Esophagus muscularis mucosa (tissue), 4 donors: ENCODE results near the gene NOS3. TPM values are rescaled to one million over a fixed set of nuclear protein-coding genes. Genes with fewer than 3 reads are reported as not detected.
"Not testable (repeated sequence)": the region's sequence is repeated elsewhere in the genome, so short reads cannot be mapped to it uniquely, and the experiment has no call there.

ENCODE experiments used
- DNase-seq: peaks from one replicate; pipeline ENCODE4 v3.0.0-alpha.2; 2017; ENCODE audit errors: extremely low spot score
- H3K27ac ChIP-seq, 4 donors: fragments of 200-600 bp; sonication (generic); replicated peaks in 1 of 4; 1 replicate in 3 of 4; 2 replicates in 1 of 4; pipeline ENCODE4 v1.5.1; 2016 to 2019; ENCODE audit warnings: mild to moderate bottlenecking in 1 of 4
- H3K27me3 ChIP-seq, 4 donors: fragments of 200-600 bp; sonication (generic); one replicate each; pipeline versions ENCODE4 v1.5.1 to v1.6.0; 2016 to 2019
- H3K36me3 ChIP-seq, 4 donors: fragments of 200-600 bp; sonication (generic); one replicate each; pipeline ENCODE4 v1.5.1; 2016 to 2019
- H3K4me1 ChIP-seq, 4 donors: fragments of 200-600 bp; sonication (generic); one replicate each; pipeline ENCODE4 v1.5.1; 2016 to 2019
- H3K4me3 ChIP-seq, 4 donors: fragments of 200-600 bp; sonication (generic); 1 replicate in 2 of 4; 2 replicates in 2 of 4; pipeline ENCODE4 v1.5.1; 2016 to 2019; ENCODE audit warnings: mild to moderate bottlenecking in 4 of 4, moderate library complexity in 1 of 4
- H3K9me3 ChIP-seq, 4 donors: fragments of 200-600 bp; sonication (generic); 1 replicate in 3 of 4; 2 replicates in 1 of 4; pipeline ENCODE4 v1.5.1; 2016 to 2019
- CTCF ChIP-seq, 3 experiments: fragments of 200-600 bp in 2 of 3; fragments of 450-650 bp in 1 of 3; sonication (generic) in 2 of 3; IDR thresholded peaks; one replicate each; pipeline ENCODE4 v1.5.1; 2017 to 2019; ENCODE audit warnings: antibody characterized with exemption in 3 of 3, mild to moderate bottlenecking in 2 of 3, moderate library complexity in 1 of 3
- EP300 ChIP-seq: sonication (generic); formaldehyde crosslinking; IDR thresholded peaks from one replicate; pipeline ENCODE4 v1.6.1; 2017; ENCODE audit warnings: antibody characterized with exemption
- POLR2A ChIP-seq: fragments of 450-650 bp; IDR thresholded peaks from one replicate; pipeline ENCODE4 v1.6.1; 2017; ENCODE audit warnings: antibody characterized with exemption, moderate library complexity, mild to moderate bottlenecking, low read depth
- POLR2AphosphoS5 ChIP-seq, 2 donors: sonication (generic); formaldehyde crosslinking; IDR thresholded peaks; one replicate each; pipeline ENCODE4 v1.6.1; 2017; ENCODE audit warnings: antibody characterized with exemption in 2 of 2
- WGBS: methylation state at CpG from one replicate; pipeline ENCODE4 v1.1.5; 2018; 5-methylcytosine and 5-hydroxymethylcytosine counted together
- intact Hi-C: fragments of 100-400 bp; cut with DNase I; formaldehyde crosslinking; loops from one replicate; pipeline ENCODE4 v1.15.1; 2023
- total RNA-seq, 4 donors: library from RNA; depleted of rRNA; stranded (reverse); fragments of >200 nt; gene quantifications; one replicate each; pipeline versions ENCODE4 v1.1.0 to v1.2.1, GENCODE V29; 2016

NOS3 gene
- total RNA-seq, 4 donors from 2014 or later: 3.7 to 20.2 (median 16.2) TPM

GRCh38 chr7:151010307-151011096, 19.7 kb downstream of the NOS3 start:
- H3K9me3 ChIP-seq: no peaks in the 10 kb centered on the region
- intact Hi-C loops: loop anchor here (10.0 kb wide), 1 partner anchor 236 kb away; no protein-coding TSS in a partner anchor
- no peak overlapping the region for H3K27ac ChIP-seq
- no peak for DNase-seq
- peaks cover 0 to 41% (median 2%) of the 10 kb centered on the region in 4 donors for H3K36me3 ChIP-seq
- no peak for TF ChIP-seq POLR2A
- H3K4me3 ChIP-seq: no peak overlapping the region
- peaks cover 35 to 43% (median 38%) of the 10 kb centered on the region in 4 donors for H3K4me1 ChIP-seq
- peaks cover 0 to 76% (median 24%) of the 10 kb centered on the region in 4 donors for H3K27me3 ChIP-seq
- WGBS: 27% methylated on average over 6 of the region's 18 CpGs

- TF ChIP-seq POLR2A: no peak
- no peak overlapping the region for H3K4me3 ChIP-seq
- WGBS: 40% methylated on average over 1 of the region's 1 CpG
- intact Hi-C loops: loop anchor here (10.0 kb wide), 1 partner anchor 236 kb away; no protein-coding TSS in a partner anchor
- peaks cover 0 to 82% (median 29%) of the 10 kb centered on the region in 4 donors for H3K27me3 ChIP-seq
- DNase-seq: no peak
- no peaks in the 10 kb centered on the region for H3K9me3 ChIP-seq
- H3K36me3 ChIP-seq: peaks cover 0 to 36% (median 2%) of the 10 kb centered on the region in 4 donors
- H3K4me1 ChIP-seq: peaks cover 35 to 43% (median 38%) of the 10 kb centered on the region in 4 donors
- H3K27ac ChIP-seq: no peak overlapping the region
Measured at GRCh38 chr7:151011097-151011409, 20.2 kb downstream of the NOS3 start.

GRCh38 chr7:151011616-151012015, 20.8 kb downstream of the NOS3 start:
- H3K4me3 ChIP-seq, DNase-seq, H3K9me3 ChIP-seq, H3K27ac ChIP-seq: not testable (repeated sequence)
- peaks cover 0 to 30% (median 2%) of the 10 kb centered on the region in 4 donors for H3K36me3 ChIP-seq
- peaks cover 0 to 87% (median 32%) of the 10 kb centered on the region in 4 donors for H3K27me3 ChIP-seq
- 88% methylated on average over 12 of the region's 12 CpGs for WGBS
- H3K4me1 ChIP-seq: peaks cover 31 to 43% (median 38%) of the 10 kb centered on the region in 4 donors
- intact Hi-C loops: loop anchor here (10.0 kb wide), 1 partner anchor 237 kb away; no protein-coding TSS in a partner anchor

- no peak for DNase-seq
- H3K27ac ChIP-seq: no peak overlapping the region
- peaks cover 0 to 29% (median 2%) of the 10 kb centered on the region in 4 donors for H3K36me3 ChIP-seq
- H3K4me3 ChIP-seq: no peak overlapping the region
- 83% methylated on average over 5 of the region's 6 CpGs for WGBS
- H3K9me3 ChIP-seq: no peaks in the 10 kb centered on the region
- peaks cover 0 to 93% (median 32%) of the 10 kb centered on the region in 4 donors for H3K27me3 ChIP-seq
- peaks cover 29 to 43% (median 34%) of the 10 kb centered on the region in 4 donors for H3K4me1 ChIP-seq
- no peak for TF ChIP-seq POLR2A
- TF ChIP-seq EP300: no peak
- TF ChIP-seq CTCF (IDR thresholded peaks at IDR 0.05): no peak
- no peak for TF ChIP-seq POLR2AphosphoS5 (IDR thresholded peaks at IDR 0.05)
- intact Hi-C loops: loop anchor here (10.0 kb wide), 1 partner anchor 237 kb away; no protein-coding TSS in a partner anchor
Measured at GRCh38 chr7:151012031-151012692, 21.3 kb downstream of the NOS3 start.

GRCh38 chr7:151012911-151013347, 22.1 kb downstream of the NOS3 start:
- Histone ChIP-seq H3K27ac (no peak overlapping the region), H3K27me3 (peaks cover 0 to 93% (median 36%) of the 10 kb centered on the region in 4 donors), H3K9me3 (no peaks in the 10 kb centered on the region), H3K4me1 (peaks cover 28 to 44% (median 33%) of the 10 kb centered on the region in 4 donors), H3K36me3 (peaks cover 0 to 29% (median 2%) of the 10 kb centered on the region in 4 donors), H3K4me3 (peak overlapping the region in 2 of 4 donors; percentile 29 to 40)
- DNase-seq: no peak
- intact Hi-C loops: loop anchor here (10.0 kb wide), 1 partner anchor 238 kb away; no protein-coding TSS in a partner anchor
- TF ChIP-seq POLR2AphosphoS5 (IDR thresholded peaks at IDR 0.05): no peak
- peak; percentile 24 to 44 (median 25) for TF ChIP-seq CTCF (IDR thresholded peaks at IDR 0.05)
- TF ChIP-seq POLR2A: no peak
- TF ChIP-seq EP300: no peak
- WGBS: 49% methylated on average over 12 of the region's 23 CpGs

- intact Hi-C loops: loop anchor here (10.0 kb wide), 1 partner anchor 239 kb away; no protein-coding TSS in a partner anchor
- peaks cover 0 to 94% (median 39%) of the 10 kb centered on the region in 4 donors for H3K27me3 ChIP-seq
- H3K27ac ChIP-seq: no peak overlapping the region
- peak overlapping the region; percentile 29 to 51 (median 36) for H3K4me3 ChIP-seq
- no peaks in the 10 kb centered on the region for H3K9me3 ChIP-seq
- WGBS: 40% methylated on average over 7 of the region's 26 CpGs
- no peak for DNase-seq
- peaks cover 0 to 29% (median 2%) of the 10 kb centered on the region in 4 donors for H3K36me3 ChIP-seq
- peaks cover 33 to 44% (median 35%) of the 10 kb centered on the region in 4 donors for H3K4me1 ChIP-seq
- no peak for TF ChIP-seq CTCF (IDR thresholded peaks at IDR 0.05)
- TF ChIP-seq EP300: no peak
- no peak for TF ChIP-seq POLR2A
- TF ChIP-seq POLR2AphosphoS5 (IDR thresholded peaks at IDR 0.05): no peak
Measured at GRCh38 chr7:151013356-151013732, 22.5 kb downstream of the NOS3 start.
